ENCODE data around the gene THEMIS. TPM values are rescaled to one million over a fixed set of nuclear protein-coding genes. Genes with fewer than 3 reads are reported as not detected.

THEMIS gene
- total and polyA plus RNA-seq, 10 donors = 0.80 to 17.8 (median 12.7) TPM

GRCh38 chr6:127706216-127706615 is 194.6 kb downstream of the THEMIS start:
- DNase-seq = no peak
- no peaks in the 10 kb centered on the region for H3K36me3 ChIP-seq
- H3K27ac ChIP-seq = no peak overlapping the region
- intact Hi-C loops (cut with DNase I; ENCODE audit: low total_unique reads) = no loop called here
- no peaks in the 10 kb centered on the region for H3K9me3 ChIP-seq
- H3K4me1 ChIP-seq = no peaks in the 10 kb centered on the region
- no peak overlapping the region for H3K4me3 ChIP-seq
- TF ChIP-seq POLR2AphosphoS5 (IDR thresholded peaks at IDR 0.05) (no peak), POLR2A (IDR thresholded peaks at IDR 0.05) (no peak)
- TF ChIP-seq, protein P1, sequence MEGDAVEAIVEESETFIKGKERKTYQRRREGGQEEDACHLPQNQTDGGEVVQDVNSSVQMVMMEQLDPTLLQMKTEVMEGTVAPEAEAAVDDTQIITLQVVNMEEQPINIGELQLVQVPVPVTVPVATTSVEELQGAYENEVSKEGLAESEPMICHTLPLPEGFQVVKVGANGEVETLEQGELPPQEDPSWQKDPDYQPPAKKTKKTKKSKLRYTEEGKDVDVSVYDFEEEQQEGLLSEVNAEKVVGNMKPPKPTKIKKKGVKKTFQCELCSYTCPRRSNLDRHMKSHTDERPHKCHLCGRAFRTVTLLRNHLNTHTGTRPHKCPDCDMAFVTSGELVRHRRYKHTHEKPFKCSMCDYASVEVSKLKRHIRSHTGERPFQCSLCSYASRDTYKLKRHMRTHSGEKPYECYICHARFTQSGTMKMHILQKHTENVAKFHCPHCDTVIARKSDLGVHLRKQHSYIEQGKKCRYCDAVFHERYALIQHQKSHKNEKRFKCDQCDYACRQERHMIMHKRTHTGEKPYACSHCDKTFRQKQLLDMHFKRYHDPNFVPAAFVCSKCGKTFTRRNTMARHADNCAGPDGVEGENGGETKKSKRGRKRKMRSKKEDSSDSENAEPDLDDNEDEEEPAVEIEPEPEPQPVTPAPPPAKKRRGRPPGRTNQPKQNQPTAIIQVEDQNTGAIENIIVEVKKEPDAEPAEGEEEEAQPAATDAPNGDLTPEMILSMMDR (IDR thresholded peaks at IDR 0.05 in 8 of 11, conservative IDR thresholded peaks at IDR 0.05 in 3 of 11) = no peak
- H3K27me3 ChIP-seq (replicated peaks in 1 of 7) = no peaks in the 10 kb centered on the region

DNA sequence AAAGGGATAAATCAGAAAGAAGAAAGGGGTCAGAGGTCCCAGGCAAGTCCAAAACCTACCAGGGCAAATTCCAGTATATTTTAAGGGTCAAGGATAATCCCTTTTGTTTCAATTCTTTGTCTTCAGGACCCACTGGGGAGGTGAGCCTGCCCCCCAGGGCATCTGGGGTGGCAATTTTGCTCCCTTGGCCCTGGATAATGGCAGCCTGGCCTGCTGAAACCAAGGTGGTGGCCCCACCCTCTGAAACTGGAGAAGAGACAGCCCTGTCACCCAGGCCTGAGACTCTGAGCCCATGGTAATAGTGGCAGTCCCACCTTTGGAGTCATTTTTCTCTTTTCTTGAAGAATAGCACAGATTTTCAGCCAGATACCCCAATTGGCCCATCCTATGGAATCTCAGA is 205.8 kb downstream of the THEMIS start:
- no peak overlapping the region for H3K4me3 ChIP-seq
- no peaks in the 10 kb centered on the region for H3K9me3 ChIP-seq
- no peaks in the 10 kb centered on the region for H3K4me1 ChIP-seq
- TF ChIP-seq, protein P1 (IDR thresholded peaks at IDR 0.05 in 8 of 11, conservative IDR thresholded peaks at IDR 0.05 in 3 of 11) = no peak
- no peak for TF ChIP-seq POLR2AphosphoS5 (IDR thresholded peaks at IDR 0.05)
- TF ChIP-seq POLR2A (IDR thresholded peaks at IDR 0.05) = no peak
- no peaks in the 10 kb centered on the region for H3K36me3 ChIP-seq
- no peak for DNase-seq
- intact Hi-C loops (cut with DNase I; ENCODE audit: low total_unique reads) = no loop called here
- no peak overlapping the region for H3K27ac ChIP-seq
- H3K27me3 ChIP-seq (replicated peaks in 1 of 7) = no peaks in the 10 kb centered on the region

- H3K9me3 ChIP-seq = peaks cover 0 to 10% (median 8%) of the 10 kb centered on the region in 8 donors
- H3K27ac ChIP-seq = no peak overlapping the region
- H3K36me3 ChIP-seq = no peaks in the 10 kb centered on the region
- H3K4me3 ChIP-seq = no peak overlapping the region
- TF ChIP-seq, protein P1 (IDR thresholded peaks at IDR 0.05 in 8 of 11, conservative IDR thresholded peaks at IDR 0.05 in 3 of 11) = no peak
- TF ChIP-seq POLR2AphosphoS5 (IDR thresholded peaks at IDR 0.05) (no peak), POLR2A (IDR thresholded peaks at IDR 0.05) (no peak)
- H3K4me1 ChIP-seq = no peaks in the 10 kb centered on the region
- intact Hi-C loops (cut with DNase I; ENCODE audit: low total_unique reads) = no loop called here
- no peaks in the 10 kb centered on the region for H3K27me3 ChIP-seq (replicated peaks in 1 of 7)
- DNase-seq = no peak
These were observed 209.7 kb downstream of the THEMIS start for GRCh38 chr6:127691146-127691545.

- no peaks in the 10 kb centered on the region for H3K4me1 ChIP-seq
- intact Hi-C loops (cut with DNase I; ENCODE audit: low total_unique reads) = no loop called here
- peaks cover 0 to 10% (median 8%) of the 10 kb centered on the region in 8 donors for H3K9me3 ChIP-seq
- H3K36me3 ChIP-seq = no peaks in the 10 kb centered on the region
- no peak overlapping the region for H3K27ac ChIP-seq
- no peak overlapping the region for H3K4me3 ChIP-seq
- H3K27me3 ChIP-seq (replicated peaks in 1 of 7) = no peaks in the 10 kb centered on the region
- TF ChIP-seq POLR2AphosphoS5 (IDR thresholded peaks at IDR 0.05) (no peak), POLR2A (IDR thresholded peaks at IDR 0.05) (no peak)
- TF ChIP-seq, protein P1 (IDR thresholded peaks at IDR 0.05 in 8 of 11, conservative IDR thresholded peaks at IDR 0.05 in 3 of 11) = no peak
- DNase-seq = no peak
These were observed 210.3 kb downstream of the THEMIS start for GRCh38 chr6:127690588-127690987.

Measured in spleen (tissue), 11 donors.